T47D (cell line): Measurements from ENCODE around the gene TAT.
"Not testable (repeated sequence)": the region's sequence is repeated elsewhere in the genome, so short reads cannot be mapped to it uniquely, and the experiment has no call there.

Experiments
- DNase-seq, 2 experiments: peaks; one replicate each; pipeline versions ENCODE4 v3.0.0 to v3.0.0-alpha.2; 2011 to 2012; ENCODE audit warnings: low read depth in 1 of 2, low spot score in 1 of 2
- JUND ChIP-seq: IDR thresholded peaks from 2 replicates; pipeline ENCODE4 v1.6.1; 2012; ENCODE audit warnings: low read depth
- in situ Hi-C: cut with HindIII; loops from 2 replicates; pipeline ENCODE4 v1.10.0; 2016; ENCODE audit warnings: low sequenced_read_pairs, low pct_unique_long_range_greater_than_20kb

Gene TAT

DNA sequence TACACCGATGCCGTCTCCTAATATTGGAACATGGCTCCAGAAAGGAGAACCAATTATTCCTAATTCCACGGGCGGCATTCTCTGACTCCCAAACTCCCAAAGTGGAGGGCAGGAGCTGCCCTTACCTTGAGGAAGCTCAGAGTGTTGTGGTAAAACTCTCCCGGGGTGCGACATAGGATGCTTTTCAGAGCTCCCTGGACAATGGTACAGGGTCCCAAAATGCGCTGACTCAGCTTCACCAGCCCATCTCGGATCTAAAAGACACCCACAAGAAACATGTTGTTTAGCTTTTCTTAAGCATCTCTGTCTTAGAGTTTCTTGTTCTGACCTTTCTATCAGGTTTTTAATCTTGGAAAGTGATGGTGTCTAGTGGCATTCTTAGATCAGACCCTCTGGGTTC, 6.7 kb downstream of the TAT start:
- in situ Hi-C loops: no loop called here
- TF ChIP-seq JUND: no peak
- no peak for DNase-seq

DNA sequence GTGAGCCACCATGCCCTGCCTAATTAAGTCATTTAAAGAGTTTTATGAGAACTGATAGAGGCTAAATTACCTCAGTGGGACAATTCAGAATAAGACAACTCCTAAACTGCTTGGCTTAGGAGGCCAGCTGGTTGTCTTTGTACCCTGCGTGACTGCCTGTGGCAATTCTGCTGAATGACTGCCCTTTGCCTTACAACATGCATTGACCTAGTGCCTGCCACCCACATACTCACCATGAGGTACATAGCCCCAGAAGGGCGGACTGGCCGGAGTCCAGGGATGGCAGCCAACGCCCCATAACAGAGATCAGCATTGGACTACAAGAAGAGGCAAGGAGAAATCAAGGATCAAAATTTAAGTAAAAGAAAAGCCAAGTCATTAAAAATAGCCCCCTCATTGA, 7.3 kb downstream of the TAT start:
- TF ChIP-seq JUND: no peak
- in situ Hi-C loops: no loop called here
- no peak for DNase-seq

- in situ Hi-C loops: no loop called here
- no peak for TF ChIP-seq JUND
- no peak for DNase-seq
These were observed 8.3 kb downstream of the TAT start for GRCh38 chr16:71568551-71568950.

GRCh38 chr16:71567931-71568330, 9.0 kb downstream of the TAT start:
- DNase-seq: no peak
- in situ Hi-C loops: no loop called here
- TF ChIP-seq JUND: no peak

DNA sequence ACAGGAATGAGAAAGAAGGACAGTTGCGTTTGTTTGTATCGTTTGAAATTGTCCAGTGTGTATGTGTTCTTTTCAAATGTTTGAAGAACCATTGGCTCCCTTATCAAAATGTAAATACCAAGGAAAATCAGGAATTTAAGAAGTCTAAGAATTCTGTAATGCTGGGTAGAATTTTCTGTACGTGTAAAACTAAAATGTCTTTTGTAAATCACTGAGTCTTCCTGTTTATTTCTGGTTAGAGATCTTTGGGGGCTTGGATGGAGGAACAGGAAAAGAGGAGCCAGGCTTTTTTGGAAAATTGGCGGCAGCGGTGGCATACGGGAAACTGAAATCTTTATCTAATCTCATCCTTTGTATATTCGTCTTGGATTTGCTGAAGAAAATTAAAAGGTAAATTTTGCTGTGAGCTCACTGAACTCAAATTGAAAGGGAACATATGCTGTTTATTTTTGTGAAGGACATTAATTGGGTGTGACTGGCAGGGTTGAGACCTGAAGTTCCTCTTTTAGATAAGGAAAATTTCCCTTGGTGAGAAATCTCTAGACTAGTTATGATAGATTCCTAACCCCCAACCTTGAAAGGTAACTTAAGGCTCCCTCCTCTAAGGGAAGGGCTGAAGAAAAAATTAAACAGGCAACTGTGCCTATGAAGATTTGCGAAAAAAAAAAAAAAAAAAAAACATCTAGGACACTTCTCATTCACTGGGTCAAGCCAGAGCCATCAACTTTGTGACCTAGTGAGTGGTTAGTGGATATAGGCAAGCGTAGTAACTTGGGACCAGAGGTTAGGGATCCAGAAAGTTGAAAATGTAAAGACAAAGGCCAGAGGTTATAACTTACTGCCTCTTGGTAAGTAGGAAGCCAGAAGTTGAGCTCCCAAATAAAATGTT, 10.8 kb downstream of the TAT start:
- in situ Hi-C loops: no loop called here
- TF ChIP-seq JUND: no peak
- DNase-seq: no peak

DNA sequence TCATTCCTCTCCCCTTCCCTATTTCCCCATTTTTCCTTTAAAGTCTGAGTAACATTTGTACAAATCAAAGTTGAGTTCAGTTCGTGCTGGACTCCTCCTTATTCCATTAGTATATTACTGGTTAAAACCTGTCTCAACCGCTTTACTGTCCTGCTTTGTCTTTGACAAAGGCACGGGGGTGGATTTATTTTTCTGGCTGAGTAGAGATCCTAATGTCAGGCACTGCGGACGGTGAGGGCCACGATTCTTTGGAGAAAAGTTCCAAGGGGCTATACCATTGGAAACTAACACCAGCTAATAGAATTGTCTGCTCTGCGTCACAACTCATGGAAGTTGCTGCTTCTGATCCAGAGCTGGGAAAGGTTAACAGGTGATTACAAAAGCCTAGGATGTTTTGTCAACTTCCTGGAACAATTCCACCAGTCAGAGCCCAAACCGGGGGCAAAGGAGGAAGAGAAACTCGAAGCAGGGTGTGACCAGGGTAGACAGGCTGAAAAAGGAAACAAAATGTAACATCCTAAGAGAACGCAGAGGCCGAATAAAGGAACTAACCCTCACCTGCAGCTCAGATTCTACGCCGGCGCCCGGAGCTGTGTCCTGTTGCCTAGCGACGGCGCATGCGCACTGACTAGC, 12.4 kb downstream of the TAT start:
- in situ Hi-C loops: no loop called here
- DNase-seq: no peak
- TF ChIP-seq JUND: no peak

DNA sequence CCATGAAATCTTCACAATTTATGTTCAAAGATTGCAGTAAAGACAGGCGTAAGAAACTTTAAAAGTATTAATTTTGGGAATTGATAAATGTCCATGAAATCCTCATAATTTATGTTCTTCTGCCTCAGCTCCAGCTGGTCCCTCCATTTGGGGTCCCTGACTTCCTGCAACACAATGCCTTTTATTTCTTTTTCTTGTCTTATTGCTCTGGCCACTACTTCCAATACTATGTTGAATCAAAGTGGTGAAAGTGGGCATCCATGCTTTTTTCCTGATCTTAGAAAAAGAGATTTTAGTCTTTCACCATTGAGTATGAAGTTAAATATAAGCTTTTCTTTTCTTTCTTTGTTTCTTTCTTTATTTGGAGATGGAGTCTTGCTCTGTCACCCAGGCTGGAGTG, 14.3 kb downstream of the TAT start:
- in situ Hi-C loops: no loop called here

GRCh38 chr16:71561886-71562285, 15.0 kb downstream of the TAT start:
- in situ Hi-C loops: not testable (repeated sequence)
- peak in 1 of 2 experiments; percentile 34 for DNase-seq

More for the DNA sequence above, 14.3 kb downstream of the TAT start:
- TF ChIP-seq JUND: no peak
- no peak for DNase-seq

DNA sequence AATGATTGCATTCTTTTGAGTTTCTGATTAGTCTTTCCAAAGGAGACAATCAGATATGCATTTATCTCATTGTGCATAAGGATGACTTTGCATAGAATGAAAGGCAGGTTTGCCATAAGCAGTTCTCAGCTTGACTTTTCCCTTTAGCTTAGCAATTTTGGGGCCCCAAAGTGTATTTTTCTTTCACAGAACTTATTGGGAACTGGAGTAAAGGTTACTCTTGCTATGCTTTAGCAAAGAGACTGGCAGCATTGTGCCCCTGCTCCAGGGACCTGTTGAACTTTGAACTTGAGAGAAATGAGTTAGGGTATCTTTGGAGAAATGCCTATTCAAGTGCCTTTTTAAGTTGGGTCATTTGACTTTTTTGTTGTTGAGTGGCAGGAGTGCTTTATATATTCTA, 17.0 kb downstream of the TAT start:
- in situ Hi-C loops: no loop called here
- TF ChIP-seq JUND: no peak
- DNase-seq: no peak

GRCh38 chr16:71557954-71558582, 18.8 kb downstream of the TAT start:
- in situ Hi-C loops: no loop called here
- TF ChIP-seq JUND: no peak
- no peak for DNase-seq

DNA sequence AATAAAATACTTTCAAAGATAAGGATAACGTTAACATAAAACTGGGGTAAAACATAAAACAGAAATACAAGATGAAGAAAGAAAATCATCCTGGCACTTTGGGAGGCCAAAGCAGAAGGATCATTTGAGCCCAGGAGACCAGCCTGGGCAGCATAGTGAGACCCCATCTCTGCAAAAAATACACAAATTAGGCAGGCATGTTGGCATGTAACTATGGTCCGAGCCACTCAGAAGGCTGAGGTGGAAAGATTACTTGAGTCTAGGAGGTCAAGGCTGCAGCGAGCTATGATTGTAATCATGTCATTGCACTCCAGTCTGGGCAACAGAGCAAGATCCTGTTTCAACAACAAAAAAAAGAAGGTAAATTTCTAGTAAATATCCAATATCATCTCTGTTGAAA, 19.6 kb downstream of the TAT start:
- DNase-seq: no peak
- TF ChIP-seq JUND: no peak
- in situ Hi-C loops: no loop called here

DNA sequence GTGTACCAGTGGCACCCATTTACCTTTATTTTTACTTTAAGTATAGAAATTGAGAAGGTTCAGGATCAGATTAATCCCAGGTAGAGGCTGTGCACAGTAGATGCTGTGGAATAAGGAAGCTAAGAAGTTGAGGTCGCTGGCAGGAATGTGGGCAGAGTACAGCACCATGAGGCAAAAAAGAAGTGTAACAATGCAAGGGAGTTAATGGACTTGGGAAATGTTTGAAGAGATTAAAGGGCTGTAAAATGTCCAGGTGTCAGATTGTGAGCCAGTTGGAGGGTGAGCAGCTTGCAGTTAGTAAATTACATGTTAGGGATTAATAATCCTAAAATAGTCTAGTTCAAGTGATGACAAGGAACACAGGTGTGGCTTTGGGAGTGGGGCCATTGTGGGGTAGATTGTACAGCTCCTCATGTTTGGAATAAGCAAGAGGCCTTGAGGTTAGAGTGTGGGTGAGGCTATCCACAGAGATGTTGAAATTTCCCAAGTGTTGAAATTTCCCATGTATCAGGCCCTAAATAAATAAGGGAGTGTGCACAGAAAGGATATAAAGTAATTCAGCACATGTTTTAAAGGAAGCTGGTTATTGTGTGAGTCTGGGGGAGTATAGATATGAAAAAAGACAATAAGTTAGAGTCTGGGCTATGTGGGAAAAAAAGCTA, 21.5 kb downstream of the TAT start:
- TF ChIP-seq JUND: no peak
- no peak for DNase-seq
- in situ Hi-C loops: no loop called here
